HepG2 (cell line): ENCODE measurements around the gene TOPORS. TPM values are rescaled to one million over a fixed set of nuclear protein-coding genes. Genes with fewer than 3 reads are reported as not detected.

Experiments used
- ARID4A ChIP-seq: sonication (generic); formaldehyde crosslinking; IDR thresholded peaks from 2 replicates; pipeline ENCODE4 v1.5.0; 2020; ENCODE audit warnings: mild to moderate bottlenecking, missing genetic modification reagents, borderline replicate concordance
- CENPX ChIP-seq: sonication (generic); formaldehyde crosslinking; IDR thresholded peaks from 2 replicates; pipeline ENCODE4 v1.9.0; 2021; ENCODE audit warnings: mild to moderate bottlenecking, missing genetic modification reagents, moderate library complexity
- ETV5 ChIP-seq: IDR thresholded peaks from 2 replicates; pipeline ENCODE4 v1.6.1; 2018; ENCODE audit warnings: missing biosample characterization, missing genetic modification reagents, inconsistent platforms, borderline replicate concordance
- HES4 ChIP-seq: sonication (generic); formaldehyde crosslinking; IDR thresholded peaks from 2 replicates; pipeline ENCODE4 v1.9.0; 2021; ENCODE audit warnings: mild to moderate bottlenecking, missing genetic modification reagents, borderline replicate concordance
- HMGA1 ChIP-seq: sonication (generic); formaldehyde crosslinking; conservative IDR thresholded peaks from 2 replicates; pipeline ENCODE4 v1.4.0; 2020; ENCODE audit warnings: missing genetic modification reagents
- JUND ChIP-seq: sonication (generic); formaldehyde crosslinking; IDR thresholded peaks from 2 replicates; pipeline ENCODE4 v1.8.0; 2022; ENCODE audit warnings: mild to moderate bottlenecking, missing genetic modification reagents
- KAT8 ChIP-seq: IDR thresholded peaks from 2 replicates; pipeline ENCODE4 v1.6.1; 2016; ENCODE audit warnings: missing genetic modification reagents, missing compliant biosample characterization
- KDM2A ChIP-seq: sonication (generic); formaldehyde crosslinking; IDR thresholded peaks from 2 replicates; pipeline ENCODE4 v1.4.0; 2020; ENCODE audit warnings: low read depth, missing genetic modification reagents, borderline replicate concordance
- MAF1 ChIP-seq: sonication (generic); formaldehyde crosslinking; IDR thresholded peaks from 2 replicates; pipeline ENCODE4 v1.5.0; 2020; ENCODE audit warnings: missing genetic modification reagents, borderline replicate concordance
- MED1 ChIP-seq: sonication (generic); formaldehyde crosslinking; IDR thresholded peaks from 2 replicates; pipeline ENCODE4 v1.4.0; 2020; ENCODE audit warnings: missing genetic modification reagents
- NFATC3 ChIP-seq: sonication (generic); formaldehyde crosslinking; IDR thresholded peaks from 2 replicates; pipeline ENCODE4 v1.5.1; 2020; ENCODE audit warnings: mild to moderate bottlenecking, missing genetic modification reagents
- PAF1 ChIP-seq: IDR thresholded peaks from 2 replicates; pipeline ENCODE4 v1.6.1; 2016; ENCODE audit warnings: missing genetic modification reagents, missing compliant biosample characterization
- SIX1 ChIP-seq: sonication (generic); formaldehyde crosslinking; IDR thresholded peaks from 2 replicates; pipeline ENCODE4 v1.4.0; 2020; ENCODE audit warnings: missing genetic modification reagents, borderline replicate concordance
- STAT5B ChIP-seq: sonication (generic); formaldehyde crosslinking; IDR thresholded peaks from 2 replicates; pipeline ENCODE4 v1.4.0; 2020; ENCODE audit warnings: missing genetic modification reagents
- ZNF280B ChIP-seq: sonication (generic); formaldehyde crosslinking; IDR thresholded peaks from 2 replicates; pipeline ENCODE4 v1.5.0; 2020; ENCODE audit warnings: missing genetic modification reagents, mild to moderate bottlenecking, borderline replicate concordance
- ZNF33A ChIP-seq: sonication (generic); formaldehyde crosslinking; IDR thresholded peaks from 2 replicates; pipeline ENCODE4 v1.5.1; 2020; ENCODE audit warnings: missing genetic modification reagents, mild to moderate bottlenecking, moderate library complexity, borderline replicate concordance
- ZNF362 ChIP-seq: sonication (generic); formaldehyde crosslinking; IDR thresholded peaks from 2 replicates; pipeline ENCODE4 v1.4.0; 2020; ENCODE audit warnings: missing genetic modification reagents, mild to moderate bottlenecking, borderline replicate concordance
- ZNF451 ChIP-seq: sonication (generic); formaldehyde crosslinking; IDR thresholded peaks from 2 replicates; pipeline ENCODE4 v1.5.0; 2020; ENCODE audit warnings: mild to moderate bottlenecking, missing genetic modification reagents
- ZNF556 ChIP-seq: sonication (generic); formaldehyde crosslinking; IDR thresholded peaks from 2 replicates; pipeline ENCODE4 v1.4.0; 2020; ENCODE audit warnings: mild to moderate bottlenecking, missing genetic modification reagents, borderline replicate concordance
- ZNF605 ChIP-seq: sonication (generic); formaldehyde crosslinking; IDR thresholded peaks from 2 replicates; pipeline ENCODE4 v1.8.0; 2022; ENCODE audit warnings: mild to moderate bottlenecking, missing genetic modification reagents
- ZNF615 ChIP-seq: sonication (generic); formaldehyde crosslinking; IDR thresholded peaks from 2 replicates; pipeline ENCODE4 v1.5.0; 2020; ENCODE audit warnings: mild to moderate bottlenecking, missing genetic modification reagents, borderline replicate concordance
- ZNF629 ChIP-seq: sonication (generic); formaldehyde crosslinking; conservative IDR thresholded peaks from 2 replicates; pipeline ENCODE4 v1.5.0; 2020; ENCODE audit warnings: missing genetic modification reagents
- polyA plus RNA-seq, 8 experiments: library from polyadenylated mRNA; depleted of rRNA in 3 of 8; stranded (reverse) in 7 of 8; unstranded in 1 of 8; fragments of >200 nt; fragmentation: Illumina TruSeq in 4 of 8; extraction: Trizol in 4 of 8; gene quantifications; 2 replicates each; pipeline versions ENCODE4 v1.2.1 to v1.2.3, GENCODE V29; 2011 to 2016; ENCODE audit warnings: low read depth in 4 of 8, missing spikeins in 1 of 8, mixed read lengths in 1 of 8; ENCODE audit not compliant: insufficient read depth in 1 of 8
- total RNA-seq, 5 experiments: library from RNA; depleted of rRNA; stranded (reverse); fragments of >200 nt; fragmentation: Illumina TruSeq; extraction: Trizol; gene quantifications; 2 replicates each; pipeline ENCODE4 v1.2.3, GENCODE V29; 2016; ENCODE audit warnings: low read depth in 1 of 5
- TF ChIP-seq, protein P1 (sequence below): sonication (generic); formaldehyde crosslinking; IDR thresholded peaks from 2 replicates; pipeline ENCODE4 v1.4.0; 2020; ENCODE audit warnings: mild to moderate bottlenecking, missing genetic modification reagents

TOPORS gene
- total and polyA plus RNA-seq, 2 of the 13 experiments (the other 11 are each of a cell fraction or from before 2014, with no cell fraction given) = 6.8 to 19.6 TPM

DNA sequence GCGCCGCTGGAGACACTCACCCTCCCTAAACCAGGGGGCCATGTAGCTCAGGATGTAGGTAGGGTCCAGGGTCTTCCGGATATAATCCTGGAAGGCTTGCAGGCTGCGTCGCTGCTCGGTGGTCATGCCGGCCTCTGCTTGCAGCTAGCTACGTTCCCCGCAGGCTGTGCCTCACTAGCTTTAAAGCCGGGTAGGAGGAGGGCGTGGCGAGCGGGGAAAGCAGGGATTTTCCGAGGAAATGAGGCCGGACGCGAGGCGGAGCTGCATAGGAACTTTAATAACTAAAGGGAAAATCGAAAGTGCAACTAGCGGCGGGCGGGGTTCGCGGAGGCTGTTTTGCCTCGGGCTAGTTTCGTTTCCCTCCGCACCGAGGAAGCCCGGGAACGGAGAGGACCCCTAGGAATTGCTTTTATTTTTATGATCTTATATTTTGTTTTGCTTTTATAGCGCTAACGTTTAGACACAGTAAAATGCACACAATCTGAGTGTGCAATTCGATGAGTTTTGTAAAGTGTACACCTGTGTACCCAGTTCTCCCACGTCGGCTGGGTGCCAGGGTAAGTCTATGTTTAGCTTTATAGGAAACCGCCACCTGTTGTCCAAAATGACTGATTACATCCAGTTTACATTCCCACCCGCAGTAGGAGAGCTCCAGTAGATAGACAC, 26.2 kb downstream of the TOPORS start, which contains the start of gene RIGI (continued):
- TF ChIP-seq HES4 (CRISPR knock-in tag) (no peak), ZNF629 (CRISPR knock-in tag) (no peak; the same call in 1 of the 2 replicates), ZNF280B (CRISPR knock-in tag) (peak; percentile 50; the same call in 1 of the 2 replicates), ETV5 (CRISPR knock-in tag) (peak; percentile 65), JUND (CRISPR knock-in tag) (no peak), ARID4A (CRISPR knock-in tag) (peak; percentile 79; the same call in 1 of the 2 replicates), ZNF605 (CRISPR knock-in tag) (peak; percentile 88), KDM2A (CRISPR knock-in tag) (peak; percentile 94), ZNF556 (CRISPR knock-in tag) (no peak), ZNF451 (no peak), SIX1 (no peak), CENPX (CRISPR knock-in tag) (no peak), PAF1 (no peak), MAF1 (no peak), STAT5B (CRISPR knock-in tag) (no peak), ZNF33A (CRISPR knock-in tag) (no peak), MED1 (CRISPR knock-in tag) (peak; percentile 58), ZNF362 (CRISPR knock-in tag) (no peak), KAT8 (CRISPR knock-in tag) (peak; percentile 60; the same call in 1 of the 2 replicates), ZNF615 (no peak), HMGA1 (CRISPR knock-in tag) (no peak), NFATC3 (CRISPR knock-in tag) (no peak)
- TF ChIP-seq, protein P1, sequence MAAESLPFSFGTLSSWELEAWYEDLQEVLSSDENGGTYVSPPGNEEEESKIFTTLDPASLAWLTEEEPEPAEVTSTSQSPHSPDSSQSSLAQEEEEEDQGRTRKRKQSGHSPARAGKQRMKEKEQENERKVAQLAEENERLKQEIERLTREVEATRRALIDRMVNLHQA (CRISPR knock-in tag) = no peak
